ENCODE results near the gene NUP62.

DNA sequence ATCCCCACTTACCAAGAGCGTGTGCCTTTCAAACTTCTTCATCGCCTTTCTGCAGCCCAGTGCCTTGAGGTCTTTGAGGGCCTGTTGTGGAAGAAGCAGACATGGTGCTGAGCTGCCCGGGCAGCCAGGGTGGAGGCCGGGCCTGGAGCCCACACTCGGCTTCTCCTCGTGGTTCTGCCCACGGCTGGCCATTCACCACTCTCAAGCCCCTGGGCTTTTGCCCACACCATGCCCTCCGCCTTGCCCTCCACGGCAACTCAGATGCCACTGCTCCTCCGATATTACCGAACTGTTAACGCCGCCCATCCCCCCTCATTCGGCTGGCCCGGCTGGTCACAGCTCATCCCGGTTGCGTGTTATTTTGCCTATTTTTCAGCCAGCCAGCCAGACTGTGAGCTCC lies 37.9 kb downstream of the NUP62 start:
- TF ChIP-seq, protein P1, sequence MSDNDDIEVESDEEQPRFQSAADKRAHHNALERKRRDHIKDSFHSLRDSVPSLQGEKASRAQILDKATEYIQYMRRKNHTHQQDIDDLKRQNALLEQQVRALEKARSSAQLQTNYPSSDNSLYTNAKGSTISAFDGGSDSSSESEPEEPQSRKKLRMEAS (IDR thresholded peaks at IDR 0.05), result no peak
- TF ChIP-seq, protein P2, sequence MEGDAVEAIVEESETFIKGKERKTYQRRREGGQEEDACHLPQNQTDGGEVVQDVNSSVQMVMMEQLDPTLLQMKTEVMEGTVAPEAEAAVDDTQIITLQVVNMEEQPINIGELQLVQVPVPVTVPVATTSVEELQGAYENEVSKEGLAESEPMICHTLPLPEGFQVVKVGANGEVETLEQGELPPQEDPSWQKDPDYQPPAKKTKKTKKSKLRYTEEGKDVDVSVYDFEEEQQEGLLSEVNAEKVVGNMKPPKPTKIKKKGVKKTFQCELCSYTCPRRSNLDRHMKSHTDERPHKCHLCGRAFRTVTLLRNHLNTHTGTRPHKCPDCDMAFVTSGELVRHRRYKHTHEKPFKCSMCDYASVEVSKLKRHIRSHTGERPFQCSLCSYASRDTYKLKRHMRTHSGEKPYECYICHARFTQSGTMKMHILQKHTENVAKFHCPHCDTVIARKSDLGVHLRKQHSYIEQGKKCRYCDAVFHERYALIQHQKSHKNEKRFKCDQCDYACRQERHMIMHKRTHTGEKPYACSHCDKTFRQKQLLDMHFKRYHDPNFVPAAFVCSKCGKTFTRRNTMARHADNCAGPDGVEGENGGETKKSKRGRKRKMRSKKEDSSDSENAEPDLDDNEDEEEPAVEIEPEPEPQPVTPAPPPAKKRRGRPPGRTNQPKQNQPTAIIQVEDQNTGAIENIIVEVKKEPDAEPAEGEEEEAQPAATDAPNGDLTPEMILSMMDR (IDR thresholded peaks at IDR 0.05 in 2 of 3, conservative IDR thresholded peaks at IDR 0.05 in 1 of 3; ENCODE audit: borderline replicate concordance in 1 of 3, insufficient read depth in 1 of 3, low read depth in 2 of 3, low read length in 2 of 3), result no peak
- TF ChIP-seq POLR2A (IDR thresholded peaks at IDR 0.05; ENCODE audit: borderline replicate concordance, extremely low read depth, insufficient read depth, insufficient read length), result no peak
- TF ChIP-seq YY1 (IDR thresholded peaks at IDR 0.05; ENCODE audit: extremely low read depth, insufficient replicate concordance, low read depth, low read length), result no peak
- no peak for TF ChIP-seq RAD21 (IDR thresholded peaks at IDR 0.05; ENCODE audit: low read depth)
- no peak for TF ChIP-seq ELF1 (IDR thresholded peaks at IDR 0.05; ENCODE audit: borderline replicate concordance, low read depth)
- TF ChIP-seq POLR2AphosphoS5 (IDR thresholded peaks at IDR 0.05; ENCODE audit: low read depth, low read length), result no peak
- TF ChIP-seq EZH2 (IDR thresholded peaks at IDR 0.05), result no peak
- TF ChIP-seq ZNF274 (IDR thresholded peaks at IDR 0.05; ENCODE audit: low read depth, low read length), result no peak
- no peak for TF ChIP-seq EGR1 (IDR thresholded peaks at IDR 0.05; ENCODE audit: low read depth)
- TF ChIP-seq, protein P3, sequence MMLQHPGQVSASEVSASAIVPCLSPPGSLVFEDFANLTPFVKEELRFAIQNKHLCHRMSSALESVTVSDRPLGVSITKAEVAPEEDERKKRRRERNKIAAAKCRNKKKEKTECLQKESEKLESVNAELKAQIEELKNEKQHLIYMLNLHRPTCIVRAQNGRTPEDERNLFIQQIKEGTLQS (IDR thresholded peaks at IDR 0.05), result no peak
